GM12878 (cell line): ENCODE results near the gene ADAMTS16. TPM values are rescaled to one million over a fixed set of nuclear protein-coding genes. Genes with fewer than 3 reads are reported as not detected.

Source experiments
- BHLHE40 ChIP-seq, 2 experiments: fragments of 450-650 bp in 1 of 2; IDR thresholded peaks; 2 replicates each; pipeline ENCODE4 v1.6.1; 2011 to 2017; ENCODE audit warnings: low read depth in 2 of 2, borderline replicate concordance in 1 of 2, improper control_type of control experiment in 1 of 2, low read length in 1 of 2, mild to moderate bottlenecking in 1 of 2
- CREB1 ChIP-seq: IDR thresholded peaks from 2 replicates; pipeline ENCODE4 v1.6.1; 2012; ENCODE audit warnings: low read depth, mild to moderate bottlenecking, inconsistent platforms
- EP300 ChIP-seq, 2 experiments: fragments of 150-350 bp in 1 of 2; IDR thresholded peaks; 2 replicates each; pipeline ENCODE4 v1.6.1; 2011 to 2012; ENCODE audit warnings: low read depth in 2 of 2, low read length in 2 of 2, borderline replicate concordance in 1 of 2, improper control_type of control experiment in 1 of 2, inconsistent platforms in 1 of 2; ENCODE audit not compliant: control insufficient read depth in 1 of 2
- MYB ChIP-seq: fragments of 150-350 bp; IDR thresholded peaks from 2 replicates; pipeline ENCODE4 v1.6.1; 2014; ENCODE audit warnings: mild to moderate bottlenecking, low read depth, low read length, borderline replicate concordance
- SREBF1 ChIP-seq: IDR thresholded peaks from 2 replicates; pipeline ENCODE4 v1.6.1; 2012; ENCODE audit warnings: mild to moderate bottlenecking, low read length
- SUPT20H ChIP-seq: IDR thresholded peaks from 2 replicates; pipeline ENCODE4 v1.6.1; 2011; ENCODE audit warnings: low read depth, mild to moderate bottlenecking, low read length, moderate library complexity, borderline replicate concordance; ENCODE audit not compliant: control insufficient read depth
- WRNIP1 ChIP-seq: IDR thresholded peaks from 2 replicates; pipeline ENCODE4 v1.6.1; 2011; ENCODE audit warnings: low read depth, low read length, improper control_type of control experiment, borderline replicate concordance
- ZBTB4 ChIP-seq: fragments of 450-650 bp; formaldehyde crosslinking; IDR thresholded peaks from 2 replicates; pipeline ENCODE4 v1.4.0; 2022; ENCODE audit warnings: mild to moderate bottlenecking, moderate library complexity
- ZNF622 ChIP-seq: fragments of 450-650 bp; IDR thresholded peaks from 2 replicates; pipeline ENCODE4 v1.6.1; 2017; ENCODE audit warnings: mild to moderate bottlenecking, inconsistent platforms
- ZSCAN29 ChIP-seq: fragments of 450-650 bp; IDR thresholded peaks from 2 replicates; pipeline ENCODE4 v1.6.1; 2017; ENCODE audit warnings: mild to moderate bottlenecking, moderate library complexity
- polyA plus RNA-seq, 11 experiments: library from polyadenylated mRNA; depleted of rRNA in 4 of 11; unstranded in 6 of 11; stranded (reverse) in 5 of 11; fragments of >200 nt; fragmentation: Nextera tagmentation in 4 of 11; fragmentation: Illumina TruSeq in 1 of 11; extraction: Ambion mirVana in 4 of 11; extraction: Trizol in 1 of 11; gene quantifications; 1 replicate in 1 of 11; 2 replicates in 10 of 11; pipeline versions ENCODE4 v1.2.1 to v1.2.3, GENCODE V29; 2011 to 2016; ENCODE audit warnings: inconsistent platforms in 2 of 11, missing spikeins in 2 of 11, low read depth in 1 of 11
- total RNA-seq, 4 experiments: library from RNA; depleted of rRNA in 3 of 4; stranded (reverse); fragments of >200 nt in 3 of 4; fragmentation: Illumina TruSeq in 1 of 4; extraction: Trizol in 1 of 4; gene quantifications; 2 replicates each; pipeline versions ENCODE4 v1.2.1 to v1.2.3, GENCODE V29; 2013 to 2021
- TF ChIP-seq, protein P1 (sequence below): fragments of 450-650 bp; formaldehyde crosslinking; IDR thresholded peaks from 2 replicates; pipeline ENCODE4 v1.4.0; 2020; ENCODE audit warnings: mild to moderate bottlenecking, moderate library complexity
- TF ChIP-seq, protein P2 (sequence below): IDR thresholded peaks from 2 replicates; pipeline ENCODE4 v1.6.1; 2011; ENCODE audit warnings: mild to moderate bottlenecking, low read depth, low read length, moderate library complexity; ENCODE audit not compliant: insufficient replicate concordance
- TF ChIP-seq, protein P3 (sequence below): fragments of 450-650 bp; formaldehyde crosslinking; IDR thresholded peaks from 2 replicates; pipeline ENCODE4 v1.5.0; 2022; ENCODE audit warnings: mild to moderate bottlenecking, missing genetic modification characterization
- TF ChIP-seq, protein P4 (sequence below): fragments of 450-650 bp; IDR thresholded peaks from 2 replicates; pipeline ENCODE4 v1.6.1; 2018; ENCODE audit warnings: mild to moderate bottlenecking, low read depth, moderate library complexity; ENCODE audit not compliant: partially characterized antibody

Gene ADAMTS16
- total and polyA plus RNA-seq, 10 of the 15 experiments (the other 5 are each of a cell fraction or from before 2014, with no cell fraction given): 0.04 TPM; not detected in 9

DNA sequence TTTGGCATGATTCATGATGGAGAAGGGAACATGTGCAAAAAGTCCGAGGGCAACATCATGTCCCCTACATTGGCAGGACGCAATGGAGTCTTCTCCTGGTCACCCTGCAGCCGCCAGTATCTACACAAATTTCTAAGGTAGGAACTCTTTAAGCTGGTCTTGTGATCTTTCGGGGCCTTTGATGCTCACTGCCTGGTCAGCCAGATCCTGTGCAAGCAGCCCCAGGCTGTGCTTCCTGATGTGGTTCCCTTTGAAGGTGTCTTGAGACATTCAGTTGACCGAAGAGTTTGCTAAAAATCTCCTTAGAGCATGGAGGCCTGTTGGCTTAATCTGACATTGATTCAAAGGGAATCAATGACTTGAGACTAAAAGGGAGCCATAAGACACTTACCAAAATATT lies 60.0 kb downstream of the ADAMTS16 start (continued):
- TF ChIP-seq ZBTB4 (CRISPR knock-in tag): no peak
- TF ChIP-seq BHLHE40 (IDR thresholded peaks at IDR 0.05; ENCODE audit: borderline replicate concordance in 1 of 2, low read depth in 2 of 2, low read length in 1 of 2): no peak
- no peak for TF ChIP-seq ZNF622
- TF ChIP-seq, protein P1, sequence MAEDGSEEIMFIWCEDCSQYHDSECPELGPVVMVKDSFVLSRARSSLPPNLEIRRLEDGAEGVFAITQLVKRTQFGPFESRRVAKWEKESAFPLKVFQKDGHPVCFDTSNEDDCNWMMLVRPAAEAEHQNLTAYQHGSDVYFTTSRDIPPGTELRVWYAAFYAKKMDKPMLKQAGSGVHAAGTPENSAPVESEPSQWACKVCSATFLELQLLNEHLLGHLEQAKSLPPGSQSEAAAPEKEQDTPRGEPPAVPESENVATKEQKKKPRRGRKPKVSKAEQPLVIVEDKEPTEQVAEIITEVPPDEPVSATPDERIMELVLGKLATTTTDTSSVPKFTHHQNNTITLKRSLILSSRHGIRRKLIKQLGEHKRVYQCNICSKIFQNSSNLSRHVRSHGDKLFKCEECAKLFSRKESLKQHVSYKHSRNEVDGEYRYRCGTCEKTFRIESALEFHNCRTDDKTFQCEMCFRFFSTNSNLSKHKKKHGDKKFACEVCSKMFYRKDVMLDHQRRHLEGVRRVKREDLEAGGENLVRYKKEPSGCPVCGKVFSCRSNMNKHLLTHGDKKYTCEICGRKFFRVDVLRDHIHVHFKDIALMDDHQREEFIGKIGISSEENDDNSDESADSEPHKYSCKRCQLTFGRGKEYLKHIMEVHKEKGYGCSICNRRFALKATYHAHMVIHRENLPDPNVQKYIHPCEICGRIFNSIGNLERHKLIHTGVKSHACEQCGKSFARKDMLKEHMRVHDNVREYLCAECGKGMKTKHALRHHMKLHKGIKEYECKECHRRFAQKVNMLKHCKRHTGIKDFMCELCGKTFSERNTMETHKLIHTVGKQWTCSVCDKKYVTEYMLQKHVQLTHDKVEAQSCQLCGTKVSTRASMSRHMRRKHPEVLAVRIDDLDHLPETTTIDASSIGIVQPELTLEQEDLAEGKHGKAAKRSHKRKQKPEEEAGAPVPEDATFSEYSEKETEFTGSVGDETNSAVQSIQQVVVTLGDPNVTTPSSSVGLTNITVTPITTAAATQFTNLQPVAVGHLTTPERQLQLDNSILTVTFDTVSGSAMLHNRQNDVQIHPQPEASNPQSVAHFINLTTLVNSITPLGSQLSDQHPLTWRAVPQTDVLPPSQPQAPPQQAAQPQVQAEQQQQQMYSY (CRISPR knock-in tag): no peak
- TF ChIP-seq, protein P2, sequence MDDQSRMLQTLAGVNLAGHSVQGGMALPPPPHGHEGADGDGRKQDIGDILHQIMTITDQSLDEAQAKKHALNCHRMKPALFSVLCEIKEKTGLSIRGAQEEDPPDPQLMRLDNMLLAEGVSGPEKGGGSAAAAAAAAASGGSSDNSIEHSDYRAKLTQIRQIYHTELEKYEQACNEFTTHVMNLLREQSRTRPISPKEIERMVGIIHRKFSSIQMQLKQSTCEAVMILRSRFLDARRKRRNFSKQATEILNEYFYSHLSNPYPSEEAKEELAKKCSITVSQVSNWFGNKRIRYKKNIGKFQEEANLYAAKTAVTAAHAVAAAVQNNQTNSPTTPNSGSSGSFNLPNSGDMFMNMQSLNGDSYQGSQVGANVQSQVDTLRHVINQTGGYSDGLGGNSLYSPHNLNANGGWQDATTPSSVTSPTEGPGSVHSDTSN: no peak
- TF ChIP-seq WRNIP1: no peak
- TF ChIP-seq SREBF1: no peak
- TF ChIP-seq, protein P3, sequence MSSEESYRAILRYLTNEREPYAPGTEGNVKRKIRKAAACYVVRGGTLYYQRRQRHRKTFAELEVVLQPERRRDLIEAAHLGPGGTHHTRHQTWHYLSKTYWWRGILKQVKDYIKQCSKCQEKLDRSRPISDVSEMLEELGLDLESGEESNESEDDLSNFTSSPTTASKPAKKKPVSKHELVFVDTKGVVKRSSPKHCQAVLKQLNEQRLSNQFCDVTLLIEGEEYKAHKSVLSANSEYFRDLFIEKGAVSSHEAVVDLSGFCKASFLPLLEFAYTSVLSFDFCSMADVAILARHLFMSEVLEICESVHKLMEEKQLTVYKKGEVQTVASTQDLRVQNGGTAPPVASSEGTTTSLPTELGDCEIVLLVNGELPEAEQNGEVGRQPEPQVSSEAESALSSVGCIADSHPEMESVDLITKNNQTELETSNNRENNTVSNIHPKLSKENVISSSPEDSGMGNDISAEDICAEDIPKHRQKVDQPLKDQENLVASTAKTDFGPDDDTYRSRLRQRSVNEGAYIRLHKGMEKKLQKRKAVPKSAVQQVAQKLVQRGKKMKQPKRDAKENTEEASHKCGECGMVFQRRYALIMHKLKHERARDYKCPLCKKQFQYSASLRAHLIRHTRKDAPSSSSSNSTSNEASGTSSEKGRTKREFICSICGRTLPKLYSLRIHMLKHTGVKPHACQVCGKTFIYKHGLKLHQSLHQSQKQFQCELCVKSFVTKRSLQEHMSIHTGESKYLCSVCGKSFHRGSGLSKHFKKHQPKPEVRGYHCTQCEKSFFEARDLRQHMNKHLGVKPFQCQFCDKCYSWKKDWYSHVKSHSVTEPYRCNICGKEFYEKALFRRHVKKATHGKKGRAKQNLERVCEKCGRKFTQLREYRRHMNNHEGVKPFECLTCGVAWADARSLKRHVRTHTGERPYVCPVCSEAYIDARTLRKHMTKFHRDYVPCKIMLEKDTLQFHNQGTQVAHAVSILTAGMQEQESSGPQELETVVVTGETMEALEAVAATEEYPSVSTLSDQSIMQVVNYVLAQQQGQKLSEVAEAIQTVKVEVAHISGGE (CRISPR knock-in tag): no peak
- TF ChIP-seq EP300 (IDR thresholded peaks at IDR 0.05; ENCODE audit: borderline replicate concordance in 1 of 2, control insufficient read depth in 1 of 2, low read depth in 2 of 2, low read length in 2 of 2): no peak
- no peak for TF ChIP-seq CREB1
- TF ChIP-seq MYB: no peak
- TF ChIP-seq ZSCAN29: no peak
- TF ChIP-seq, protein P4, sequence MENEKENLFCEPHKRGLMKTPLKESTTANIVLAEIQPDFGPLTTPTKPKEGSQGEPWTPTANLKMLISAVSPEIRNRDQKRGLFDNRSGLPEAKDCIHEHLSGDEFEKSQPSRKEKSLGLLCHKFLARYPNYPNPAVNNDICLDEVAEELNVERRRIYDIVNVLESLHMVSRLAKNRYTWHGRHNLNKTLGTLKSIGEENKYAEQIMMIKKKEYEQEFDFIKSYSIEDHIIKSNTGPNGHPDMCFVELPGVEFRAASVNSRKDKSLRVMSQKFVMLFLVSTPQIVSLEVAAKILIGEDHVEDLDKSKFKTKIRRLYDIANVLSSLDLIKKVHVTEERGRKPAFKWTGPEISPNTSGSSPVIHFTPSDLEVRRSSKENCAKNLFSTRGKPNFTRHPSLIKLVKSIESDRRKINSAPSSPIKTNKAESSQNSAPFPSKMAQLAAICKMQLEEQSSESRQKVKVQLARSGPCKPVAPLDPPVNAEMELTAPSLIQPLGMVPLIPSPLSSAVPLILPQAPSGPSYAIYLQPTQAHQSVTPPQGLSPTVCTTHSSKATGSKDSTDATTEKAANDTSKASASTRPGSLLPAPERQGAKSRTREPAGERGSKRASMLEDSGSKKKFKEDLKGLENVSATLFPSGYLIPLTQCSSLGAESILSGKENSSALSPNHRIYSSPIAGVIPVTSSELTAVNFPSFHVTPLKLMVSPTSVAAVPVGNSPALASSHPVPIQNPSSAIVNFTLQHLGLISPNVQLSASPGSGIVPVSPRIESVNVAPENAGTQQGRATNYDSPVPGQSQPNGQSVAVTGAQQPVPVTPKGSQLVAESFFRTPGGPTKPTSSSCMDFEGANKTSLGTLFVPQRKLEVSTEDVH: no peak
- no peak for TF ChIP-seq SUPT20H
